HL-60 (cell line): ENCODE results near the gene MAMDC2.

Experiments used
- DNase-seq, 2 experiments: peaks; one replicate each; pipeline ENCODE4 v3.0.0-alpha.2; 2010 to 2020; ENCODE audit warnings: low read depth in 1 of 2, low spot score in 1 of 2
- H3K27ac ChIP-seq: fragments of 250-450 bp; sonication (Bioruptor Pico); replicated peaks from 2 replicates; pipeline ENCODE4 v1.5.1; 2020; ENCODE audit warnings: mild to moderate bottlenecking, moderate library complexity
- H3K27me3 ChIP-seq: fragments of 250-450 bp; sonication (Bioruptor Pico); 2 replicates; pipeline ENCODE4 v1.5.1; 2021; ENCODE audit warnings: mild to moderate bottlenecking, moderate library complexity; ENCODE audit not compliant: insufficient read depth, poor library complexity, severe bottlenecking
- H3K4me3 ChIP-seq: replicated peaks from 2 replicates; pipeline ENCODE4 v1.5.1; 2011; ENCODE audit warnings: mild to moderate bottlenecking, control low read depth, low read length; ENCODE audit not compliant: insufficient read depth
- CTCF ChIP-seq: IDR thresholded peaks from one replicate; pipeline ENCODE4 v1.5.1; 2011; ENCODE audit warnings: low read length, control low read depth, inconsistent platforms; ENCODE audit not compliant: insufficient read depth
- GABPA ChIP-seq: IDR thresholded peaks from 2 replicates; pipeline ENCODE4 v1.6.1; 2012; ENCODE audit warnings: low read depth
- POLR2AphosphoS5 ChIP-seq: IDR thresholded peaks from 2 replicates; pipeline ENCODE4 v1.6.1; 2012; ENCODE audit warnings: low read depth
- REST ChIP-seq: IDR thresholded peaks from 2 replicates; pipeline ENCODE4 v1.6.1; 2012; ENCODE audit warnings: low read depth; ENCODE audit not compliant: insufficient replicate concordance
- SPI1 ChIP-seq: IDR thresholded peaks from 2 replicates; pipeline ENCODE4 v1.6.1; 2012; ENCODE audit warnings: low read depth, mild to moderate bottlenecking, borderline replicate concordance

Gene MAMDC2

GRCh38 chr9:70060883-70061507, 17.3 kb downstream of the MAMDC2 start:
- H3K27ac ChIP-seq, result no peak overlapping the region
- no peak overlapping the region for H3K4me3 ChIP-seq
- peak in 1 of 2 experiments; percentile 18 for DNase-seq
- TF ChIP-seq SPI1, result peak; percentile 32; the same call in 1 of the 2 replicates
- TF ChIP-seq GABPA, result no peak
- no peaks in the 10 kb centered on the region for H3K27me3 ChIP-seq

GRCh38 chr9:70061776-70062175, 18.1 kb downstream of the MAMDC2 start:
- no peak overlapping the region for H3K4me3 ChIP-seq
- no peak overlapping the region for H3K27ac ChIP-seq
- H3K27me3 ChIP-seq, result no peaks in the 10 kb centered on the region
- TF ChIP-seq GABPA (no peak), POLR2AphosphoS5 (no peak), REST (no peak), SPI1 (no peak), CTCF (no peak)
- no peak for DNase-seq

GRCh38 chr9:70064496-70064895, 20.8 kb downstream of the MAMDC2 start:
- H3K27ac ChIP-seq, result no peak overlapping the region
- DNase-seq, result no peak
- no peak overlapping the region for H3K4me3 ChIP-seq
- TF ChIP-seq GABPA (no peak), CTCF (no peak), REST (no peak), POLR2AphosphoS5 (no peak), SPI1 (no peak)
- no peaks in the 10 kb centered on the region for H3K27me3 ChIP-seq

GRCh38 chr9:70065572-70065971, 21.9 kb downstream of the MAMDC2 start:
- no peaks in the 10 kb centered on the region for H3K27me3 ChIP-seq
- no peak for TF ChIP-seq CTCF
- no peak for TF ChIP-seq GABPA
- no peak for TF ChIP-seq POLR2AphosphoS5
- TF ChIP-seq SPI1, result no peak
- TF ChIP-seq REST, result no peak
- no peak overlapping the region for H3K27ac ChIP-seq
- no peak for DNase-seq
- H3K4me3 ChIP-seq, result no peak overlapping the region
